Thoracic aorta (tissue), 2 donors: ENCODE results near the gene MUC5B. TPM values are rescaled to one million over a fixed set of nuclear protein-coding genes. Genes with fewer than 3 reads are reported as not detected.

ENCODE experiments used
- ATAC-seq: fragments of 150-250 bp; one replicate; pipeline ENCODE4 v1.8.0; 2017; ENCODE audit warnings: low read depth; ENCODE audit not compliant: insufficient number of reproducible peaks, low FRiP score
- DNase-seq: peaks from one replicate; pipeline ENCODE4 v3.0.0-alpha.2; 2020; ENCODE audit warnings: low spot score
- H3K27ac ChIP-seq, 2 donors: fragments of 200-600 bp; sonication (generic); 1 replicate in 1 of 2; 2 replicates in 1 of 2; pipeline ENCODE4 v1.5.1; 2016; ENCODE audit warnings: mild to moderate bottlenecking in 2 of 2, moderate library complexity in 2 of 2
- H3K27me3 ChIP-seq: fragments of 200-600 bp; sonication (generic); replicated peaks from 2 replicates; pipeline ENCODE4 v1.6.0; 2016; ENCODE audit warnings: mild to moderate bottlenecking; ENCODE audit not compliant: insufficient read depth
- H3K36me3 ChIP-seq: fragments of 200-600 bp; sonication (generic); one replicate; pipeline ENCODE4 v1.5.1; 2016
- H3K4me1 ChIP-seq, 2 donors: fragments of 200-600 bp; sonication (generic); 1 replicate in 1 of 2; 2 replicates in 1 of 2; pipeline versions ENCODE4 v1.5.1 to v1.6.0; 2016; ENCODE audit warnings: low read depth in 2 of 2, mild to moderate bottlenecking in 1 of 2; ENCODE audit not compliant: control insufficient read depth in 1 of 2
- H3K4me3 ChIP-seq: fragments of 200-600 bp; sonication (generic); 2 replicates; pipeline ENCODE4 v1.5.1; 2016; ENCODE audit warnings: mild to moderate bottlenecking
- H3K9me3 ChIP-seq: fragments of 200-600 bp; sonication (generic); 2 replicates; pipeline ENCODE4 v1.5.1; 2016
- total RNA-seq, 2 donors: library from RNA; depleted of rRNA; stranded (reverse); fragments of >200 nt; gene quantifications; one replicate each; pipeline versions ENCODE4 v1.1.0 to v1.2.3, GENCODE V29; 2016
- TF ChIP-seq, protein P1 (sequence below): fragments of 200-600 bp; sonication (generic); IDR thresholded peaks from one replicate; pipeline ENCODE4 v1.5.1; 2019; ENCODE audit warnings: antibody characterized with exemption

The MUC5B gene
- total RNA-seq, 2 donors from 2014 or later, result not detected

DNA sequence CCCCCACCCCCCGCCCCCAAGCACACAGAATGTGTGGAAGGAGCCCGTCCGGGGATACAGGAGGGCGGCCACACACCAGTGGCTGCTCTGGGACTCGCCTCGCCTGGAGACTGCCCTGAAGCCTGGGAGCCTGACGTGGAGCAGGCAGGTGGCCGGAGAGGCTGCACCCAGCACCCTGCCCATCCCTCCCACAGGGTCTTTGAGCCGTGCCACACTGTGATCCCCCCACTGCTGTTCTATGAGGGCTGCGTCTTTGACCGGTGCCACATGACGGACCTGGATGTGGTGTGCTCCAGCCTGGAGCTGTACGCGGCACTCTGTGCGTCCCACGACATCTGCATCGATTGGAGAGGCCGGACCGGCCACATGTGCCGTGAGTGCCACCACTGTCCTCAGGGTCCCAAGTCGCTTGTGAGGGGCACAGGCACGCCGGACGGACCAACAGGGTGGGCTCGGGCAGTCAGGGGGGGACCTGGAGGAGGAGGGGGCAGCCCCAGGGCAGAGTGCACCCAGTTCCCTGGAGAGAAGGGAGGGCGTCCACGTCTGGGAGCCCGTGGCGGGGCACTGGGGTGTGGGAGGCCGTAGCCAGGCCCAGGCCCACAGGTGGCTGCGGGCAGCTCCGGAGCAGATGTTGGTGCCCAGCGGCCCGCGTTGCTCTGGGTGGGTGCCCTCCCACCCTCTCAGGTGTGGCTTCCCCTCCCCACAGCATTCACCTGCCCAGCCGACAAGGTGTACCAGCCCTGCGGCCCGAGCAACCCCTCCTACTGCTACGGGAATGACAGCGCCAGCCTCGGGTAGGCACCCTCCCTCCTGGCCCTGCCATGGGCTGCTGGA is 27.0 kb upstream of the MUC5B start:
- DNase-seq (no peak), ATAC-seq (no peak)
- no peaks in the 10 kb centered on the region for H3K9me3 ChIP-seq
- no peaks in the 10 kb centered on the region for H3K27me3 ChIP-seq
- TF ChIP-seq, protein P1, sequence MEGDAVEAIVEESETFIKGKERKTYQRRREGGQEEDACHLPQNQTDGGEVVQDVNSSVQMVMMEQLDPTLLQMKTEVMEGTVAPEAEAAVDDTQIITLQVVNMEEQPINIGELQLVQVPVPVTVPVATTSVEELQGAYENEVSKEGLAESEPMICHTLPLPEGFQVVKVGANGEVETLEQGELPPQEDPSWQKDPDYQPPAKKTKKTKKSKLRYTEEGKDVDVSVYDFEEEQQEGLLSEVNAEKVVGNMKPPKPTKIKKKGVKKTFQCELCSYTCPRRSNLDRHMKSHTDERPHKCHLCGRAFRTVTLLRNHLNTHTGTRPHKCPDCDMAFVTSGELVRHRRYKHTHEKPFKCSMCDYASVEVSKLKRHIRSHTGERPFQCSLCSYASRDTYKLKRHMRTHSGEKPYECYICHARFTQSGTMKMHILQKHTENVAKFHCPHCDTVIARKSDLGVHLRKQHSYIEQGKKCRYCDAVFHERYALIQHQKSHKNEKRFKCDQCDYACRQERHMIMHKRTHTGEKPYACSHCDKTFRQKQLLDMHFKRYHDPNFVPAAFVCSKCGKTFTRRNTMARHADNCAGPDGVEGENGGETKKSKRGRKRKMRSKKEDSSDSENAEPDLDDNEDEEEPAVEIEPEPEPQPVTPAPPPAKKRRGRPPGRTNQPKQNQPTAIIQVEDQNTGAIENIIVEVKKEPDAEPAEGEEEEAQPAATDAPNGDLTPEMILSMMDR, result no peak
- no peaks in the 10 kb centered on the region for H3K4me1 ChIP-seq
- no peaks in the 10 kb centered on the region for H3K36me3 ChIP-seq
- H3K4me3 ChIP-seq, result no peak overlapping the region
- no peak overlapping the region for H3K27ac ChIP-seq

DNA sequence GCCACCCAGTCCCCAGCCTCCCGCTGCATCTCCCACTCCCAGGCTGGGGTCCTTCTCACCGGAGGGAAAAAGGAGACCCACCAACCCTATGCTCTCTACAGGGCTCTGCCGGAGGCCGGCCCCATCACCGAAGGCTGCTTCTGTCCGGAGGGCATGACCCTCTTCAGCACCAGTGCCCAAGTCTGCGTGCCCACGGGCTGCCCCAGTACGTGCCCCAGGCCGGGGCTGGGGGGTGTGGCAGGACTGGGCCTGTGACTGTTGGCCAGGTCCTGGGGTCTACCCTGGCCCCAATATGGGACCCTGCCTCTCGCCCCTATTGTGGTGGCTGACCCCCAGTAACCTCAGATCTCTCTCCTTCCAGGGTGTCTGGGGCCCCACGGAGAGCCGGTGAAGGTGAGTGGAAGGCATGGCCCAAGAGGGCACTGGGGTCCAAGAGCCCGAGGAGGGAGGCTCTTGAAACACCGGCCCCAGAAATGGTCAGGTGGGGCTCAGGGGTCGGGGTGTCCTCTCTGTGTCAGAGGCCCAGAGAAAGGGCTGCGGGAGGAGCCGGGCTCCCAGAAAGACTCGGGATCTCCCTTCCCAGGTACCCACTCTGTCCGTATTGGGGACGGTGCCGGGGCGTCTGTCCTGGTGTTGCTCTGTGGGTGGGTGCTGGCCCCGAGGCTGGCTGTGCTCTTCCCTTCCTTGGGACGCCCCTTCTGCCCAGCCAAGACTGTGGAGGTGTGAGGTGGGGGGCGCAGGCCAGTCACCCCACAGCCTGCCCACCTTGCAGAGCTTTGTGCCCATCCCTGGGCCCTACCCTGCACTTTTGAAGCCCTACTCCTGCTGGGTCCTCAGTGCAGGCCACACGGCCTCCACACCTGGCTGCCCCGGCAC is 26.1 kb upstream of the MUC5B start:
- H3K4me1 ChIP-seq, result no peaks in the 10 kb centered on the region
- H3K9me3 ChIP-seq, result no peaks in the 10 kb centered on the region
- DNase-seq (no peak), ATAC-seq (no peak)
- no peak overlapping the region for H3K4me3 ChIP-seq
- TF ChIP-seq, protein P1, result no peak
- no peaks in the 10 kb centered on the region for H3K27me3 ChIP-seq
- no peak overlapping the region for H3K27ac ChIP-seq
- no peaks in the 10 kb centered on the region for H3K36me3 ChIP-seq

DNA sequence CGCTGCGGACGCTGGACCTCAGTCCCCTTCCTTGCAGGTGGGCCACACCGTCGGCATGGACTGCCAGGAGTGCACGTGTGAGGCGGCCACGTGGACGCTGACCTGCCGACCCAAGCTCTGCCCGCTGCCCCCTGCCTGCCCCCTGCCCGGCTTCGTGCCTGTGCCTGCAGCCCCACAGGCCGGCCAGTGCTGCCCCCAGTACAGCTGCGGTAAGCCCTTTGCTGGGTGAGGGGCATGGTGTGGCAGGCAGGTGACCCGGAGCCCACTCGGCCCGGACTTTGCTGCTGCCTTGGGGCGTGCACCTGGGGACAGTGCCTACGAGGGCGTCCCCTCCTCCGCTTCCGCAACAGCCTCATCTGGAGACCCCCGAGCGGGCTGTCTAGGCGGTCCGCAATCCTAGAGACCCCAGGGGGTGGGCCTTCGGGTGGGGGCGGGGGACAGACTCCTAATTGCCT is 25.4 kb upstream of the MUC5B start:
- no peaks in the 10 kb centered on the region for H3K27me3 ChIP-seq

DNA sequence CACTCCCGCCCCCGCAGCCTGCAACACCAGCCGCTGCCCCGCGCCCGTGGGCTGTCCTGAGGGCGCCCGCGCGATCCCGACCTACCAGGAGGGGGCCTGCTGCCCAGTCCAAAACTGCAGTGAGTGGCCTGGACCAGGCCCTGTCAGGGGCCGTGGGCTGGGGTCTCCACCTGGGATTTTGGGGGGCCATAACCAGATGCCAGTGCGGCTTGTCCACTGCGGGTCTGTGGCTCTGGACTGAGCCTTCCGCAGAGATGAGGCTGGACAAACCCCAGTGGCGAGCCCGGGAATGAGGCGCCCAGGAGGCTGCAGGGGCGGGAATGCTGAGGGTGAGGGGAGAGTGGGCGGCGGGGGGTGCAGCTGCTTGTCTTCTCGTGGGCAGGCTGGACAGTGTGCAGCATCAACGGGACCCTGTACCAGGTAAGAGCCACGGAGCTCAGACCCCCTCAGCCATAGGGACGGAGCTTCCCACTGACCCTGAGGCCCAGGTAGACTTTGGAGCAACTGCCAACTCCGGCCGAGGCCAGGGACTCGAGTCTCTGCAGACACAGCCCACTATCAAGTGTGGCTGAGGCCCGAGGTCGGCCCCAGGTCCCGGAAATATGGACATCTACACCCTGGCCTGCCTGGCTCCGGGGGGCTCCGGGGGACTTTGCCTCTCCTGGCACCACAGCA is 24.8 kb upstream of the MUC5B start:
- peak; percentile 1 for DNase-seq
- H3K4me1 ChIP-seq, result no peaks in the 10 kb centered on the region
- no peaks in the 10 kb centered on the region for H3K27me3 ChIP-seq
- no peak overlapping the region for H3K27ac ChIP-seq
- H3K9me3 ChIP-seq, result no peaks in the 10 kb centered on the region
- H3K36me3 ChIP-seq, result no peaks in the 10 kb centered on the region
- H3K4me3 ChIP-seq, result no peak overlapping the region
- TF ChIP-seq, protein P1, result no peak
- no peak for ATAC-seq

More for the DNA sequence above, 25.4 kb upstream of the MUC5B start:
- Histone ChIP-seq H3K4me1 (no peaks in the 10 kb centered on the region), H3K9me3 (no peaks in the 10 kb centered on the region), H3K36me3 (no peaks in the 10 kb centered on the region), H3K4me3 (no peak overlapping the region), H3K27ac (no peak overlapping the region)
- TF ChIP-seq, protein P1, result no peak
- ATAC-seq (no peak), DNase-seq (no peak)
